GM12875 (cell line): Measurements from ENCODE around the gene VTI1A.
"Not testable (repeated sequence)": the region's sequence is repeated elsewhere in the genome, so short reads cannot be mapped to it uniquely, and the experiment has no call there.

Experiments
- H3K4me3 ChIP-seq: one replicate; pipeline ENCODE4 v1.5.1; 2011; ENCODE audit warnings: low read depth, low read length, control low read depth
- CTCF ChIP-seq: IDR thresholded peaks from 2 replicates; pipeline ENCODE4 v1.5.1; 2011; ENCODE audit warnings: low read depth, mild to moderate bottlenecking, control low read depth, inconsistent platforms, low read length, moderate library complexity, borderline replicate concordance; ENCODE audit not compliant: insufficient read depth

Gene VTI1A

GRCh38 chr10:112855134-112855533 is 408.1 kb downstream of the VTI1A start:
- TF ChIP-seq CTCF = no peak
- no peak overlapping the region for H3K4me3 ChIP-seq

GRCh38 chr10:112857493-112857892 is 410.5 kb downstream of the VTI1A start:
- TF ChIP-seq CTCF = no peak
- H3K4me3 ChIP-seq = no peak overlapping the region

- no peak for TF ChIP-seq CTCF
- H3K4me3 ChIP-seq = no peak overlapping the region
These were observed 412.1 kb downstream of the VTI1A start for GRCh38 chr10:112858986-112859651.

GRCh38 chr10:112859793-112860192 is 412.8 kb downstream of the VTI1A start:
- no peak for TF ChIP-seq CTCF
- H3K4me3 ChIP-seq = no peak overlapping the region

GRCh38 chr10:112863461-112863860 is 416.4 kb downstream of the VTI1A start:
- H3K4me3 ChIP-seq = not testable (repeated sequence)
